ENCODE results near the gene C3orf62.
A peak's percentile ranks its signal among the peaks of the same experiment; 100 is the strongest.
"Not testable (repeated sequence)": the region's sequence is repeated elsewhere in the genome, so short reads cannot be mapped to it uniquely, and the experiment has no call there.

The C3orf62 gene

GRCh38 chr3:49255112-49255511 is 21.9 kb downstream of the C3orf62 start:
- Mint-ChIP-seq H3K4me1 (peaks cover 18% of the 10 kb centered on the region), H3K27ac (peak overlapping the region in 2 of 3 experiments; percentile 41 to 59), H3K27me3 (ENCODE audit: low read depth) (peaks cover 4% of the 10 kb centered on the region), H3K36me3 (ENCODE audit: low read depth) (no peaks in the 10 kb centered on the region), H3K4me3 (no peak overlapping the region), H3K9me3 (no peaks in the 10 kb centered on the region)
- TF ChIP-seq, protein P1, sequence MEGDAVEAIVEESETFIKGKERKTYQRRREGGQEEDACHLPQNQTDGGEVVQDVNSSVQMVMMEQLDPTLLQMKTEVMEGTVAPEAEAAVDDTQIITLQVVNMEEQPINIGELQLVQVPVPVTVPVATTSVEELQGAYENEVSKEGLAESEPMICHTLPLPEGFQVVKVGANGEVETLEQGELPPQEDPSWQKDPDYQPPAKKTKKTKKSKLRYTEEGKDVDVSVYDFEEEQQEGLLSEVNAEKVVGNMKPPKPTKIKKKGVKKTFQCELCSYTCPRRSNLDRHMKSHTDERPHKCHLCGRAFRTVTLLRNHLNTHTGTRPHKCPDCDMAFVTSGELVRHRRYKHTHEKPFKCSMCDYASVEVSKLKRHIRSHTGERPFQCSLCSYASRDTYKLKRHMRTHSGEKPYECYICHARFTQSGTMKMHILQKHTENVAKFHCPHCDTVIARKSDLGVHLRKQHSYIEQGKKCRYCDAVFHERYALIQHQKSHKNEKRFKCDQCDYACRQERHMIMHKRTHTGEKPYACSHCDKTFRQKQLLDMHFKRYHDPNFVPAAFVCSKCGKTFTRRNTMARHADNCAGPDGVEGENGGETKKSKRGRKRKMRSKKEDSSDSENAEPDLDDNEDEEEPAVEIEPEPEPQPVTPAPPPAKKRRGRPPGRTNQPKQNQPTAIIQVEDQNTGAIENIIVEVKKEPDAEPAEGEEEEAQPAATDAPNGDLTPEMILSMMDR (IDR thresholded peaks at IDR 0.05; ENCODE audit: unreplicated experiment in 3 of 3) = no peak

DNA sequence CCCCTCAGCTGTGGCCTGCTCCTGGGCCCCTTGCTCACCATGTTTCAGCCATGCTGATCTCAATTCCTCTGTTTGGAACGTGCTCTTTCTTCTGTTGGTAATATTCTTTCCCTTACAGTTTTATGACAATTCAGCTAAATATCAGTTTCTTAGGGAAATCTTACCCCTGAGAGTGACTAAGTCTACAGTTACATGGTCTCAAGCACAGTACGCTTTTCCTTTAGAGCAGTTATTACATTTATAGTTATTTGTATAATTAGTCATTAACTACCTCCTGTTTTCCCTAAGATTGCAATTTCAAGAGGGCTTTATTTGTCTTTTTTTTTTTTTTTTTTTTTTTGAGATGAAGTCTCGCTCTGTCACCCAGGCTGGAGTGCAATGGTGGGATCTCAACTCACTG is 23.5 kb downstream of the C3orf62 start:
- no peaks in the 10 kb centered on the region for H3K9me3 Mint-ChIP-seq
- H3K27ac Mint-ChIP-seq = peak overlapping the region in 1 of 3 experiments; percentile 20
- H3K36me3 Mint-ChIP-seq (ENCODE audit: low read depth) = no peaks in the 10 kb centered on the region
- no peak overlapping the region for H3K4me3 Mint-ChIP-seq
- TF ChIP-seq, protein P1 (IDR thresholded peaks at IDR 0.05; ENCODE audit: unreplicated experiment in 3 of 3) = no peak
- H3K4me1 Mint-ChIP-seq = peaks cover 18% of the 10 kb centered on the region
- peaks cover 4% of the 10 kb centered on the region for H3K27me3 Mint-ChIP-seq (ENCODE audit: low read depth)

DNA sequence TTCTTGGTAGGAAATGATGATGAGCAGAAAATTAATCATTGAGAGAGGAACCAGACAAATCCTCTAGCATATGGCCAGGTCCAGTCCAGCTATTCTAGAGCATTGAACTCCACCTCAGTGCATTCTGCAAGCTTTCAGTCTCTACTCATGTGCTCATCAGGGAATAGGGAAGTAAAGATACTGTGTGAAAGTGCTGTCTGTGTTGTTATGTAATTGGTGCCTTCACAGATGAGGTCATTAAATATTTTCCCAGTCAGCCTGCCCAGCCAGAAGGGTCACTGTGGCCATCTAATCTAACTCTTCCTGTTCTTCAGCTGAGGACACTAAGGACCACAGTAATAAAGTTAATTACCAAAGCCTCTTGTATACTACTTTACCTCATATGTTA is 28.2 kb downstream of the C3orf62 start:
- TF ChIP-seq, protein P1 (IDR thresholded peaks at IDR 0.05; ENCODE audit: unreplicated experiment in 3 of 3) = no peak
- no peaks in the 10 kb centered on the region for H3K36me3 Mint-ChIP-seq (ENCODE audit: low read depth)
- no peaks in the 10 kb centered on the region for H3K9me3 Mint-ChIP-seq
- no peaks in the 10 kb centered on the region for H3K4me1 Mint-ChIP-seq
- H3K27me3 Mint-ChIP-seq (ENCODE audit: low read depth) = no peaks in the 10 kb centered on the region
- no peak overlapping the region for H3K4me3 Mint-ChIP-seq
- peak overlapping the region in 2 of 3 experiments; percentile 20 to 49 for H3K27ac Mint-ChIP-seq

- TF ChIP-seq, protein P1 (IDR thresholded peaks at IDR 0.05; ENCODE audit: unreplicated experiment in 3 of 3) = no peak
- H3K9me3 Mint-ChIP-seq = no peaks in the 10 kb centered on the region
- H3K4me3 Mint-ChIP-seq = no peak overlapping the region
These were observed 32.3 kb downstream of the C3orf62 start for GRCh38 chr3:49244581-49245205.

DNA sequence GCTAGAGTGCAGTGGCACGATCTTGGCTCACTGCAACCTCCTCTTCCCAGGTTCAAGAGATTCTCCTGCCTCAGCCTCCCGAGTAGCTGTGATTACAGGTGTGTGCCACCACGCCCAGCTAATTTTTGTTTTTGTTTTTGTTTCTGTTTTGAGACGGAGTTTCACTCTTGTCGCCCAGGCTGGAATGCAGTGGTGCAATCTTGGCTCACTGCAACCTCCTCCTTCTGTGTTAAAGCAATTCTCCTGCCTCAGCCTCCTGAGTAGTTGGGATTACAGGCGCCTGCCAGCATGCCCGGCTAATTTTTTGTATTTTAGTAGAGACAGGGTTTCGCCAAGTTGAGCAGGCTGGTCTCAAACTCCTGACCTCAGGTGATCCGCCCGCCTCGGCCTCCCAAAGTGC is 36.9 kb downstream of the C3orf62 start:
- not testable (repeated sequence) for H3K36me3 Mint-ChIP-seq (ENCODE audit: low read depth); H3K4me3 Mint-ChIP-seq; H3K9me3 Mint-ChIP-seq; H3K4me1 Mint-ChIP-seq; H3K27me3 Mint-ChIP-seq (ENCODE audit: low read depth); H3K27ac Mint-ChIP-seq

More at GRCh38 chr3:49244581-49245205, 32.3 kb downstream of the C3orf62 start:
- Mint-ChIP-seq H3K4me1 (no peaks in the 10 kb centered on the region), H3K27me3 (ENCODE audit: low read depth) (no peaks in the 10 kb centered on the region), H3K36me3 (ENCODE audit: low read depth) (no peaks in the 10 kb centered on the region), H3K27ac (no peak overlapping the region)

DNA sequence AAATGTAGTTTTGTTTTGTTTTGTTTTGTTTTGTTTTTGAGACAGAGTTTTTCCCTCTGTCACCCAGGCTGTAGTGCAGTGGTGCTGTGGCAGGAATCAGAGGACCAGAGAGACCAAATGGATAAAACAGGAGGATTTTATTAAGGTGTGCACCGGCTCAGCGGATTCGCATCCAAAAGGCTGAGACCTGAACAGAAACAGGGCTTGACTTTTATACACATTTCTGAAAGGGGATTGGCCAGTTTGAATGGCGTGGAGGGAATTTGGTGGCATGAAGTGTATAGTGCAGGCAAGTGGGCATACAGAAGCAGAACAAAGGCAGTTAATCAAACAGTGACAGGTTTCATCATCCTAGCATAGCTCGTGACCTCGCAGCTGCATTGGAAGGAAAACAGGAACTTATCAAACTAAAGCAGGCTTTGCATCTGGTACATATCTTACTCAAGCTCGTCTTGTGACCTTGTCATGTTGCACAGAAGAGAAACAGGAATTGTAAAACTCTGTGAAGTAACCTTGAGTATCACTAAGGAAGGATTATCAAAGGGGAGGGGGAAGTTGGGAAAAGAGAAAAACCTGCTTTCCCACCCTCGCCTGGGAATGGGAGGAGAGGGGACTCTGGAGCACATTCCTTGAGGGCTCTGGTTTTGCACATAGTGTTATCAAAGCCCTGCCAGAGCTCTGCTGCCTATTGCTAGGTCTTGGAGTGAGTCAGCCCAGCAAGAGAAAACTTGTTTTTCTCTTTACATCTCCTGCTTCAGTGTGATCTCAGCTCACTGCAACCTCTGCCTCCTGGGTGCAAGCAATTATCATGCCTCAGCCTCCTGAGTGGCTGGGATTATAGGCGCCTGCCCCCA is 38.5 kb downstream of the C3orf62 start:
- peaks cover 11% of the 10 kb centered on the region for H3K9me3 Mint-ChIP-seq
- H3K36me3 Mint-ChIP-seq (ENCODE audit: low read depth) = no peaks in the 10 kb centered on the region
- TF ChIP-seq, protein P1 (IDR thresholded peaks at IDR 0.05; ENCODE audit: unreplicated experiment in 3 of 3) = no peak
- H3K27me3 Mint-ChIP-seq (ENCODE audit: low read depth) = no peaks in the 10 kb centered on the region
- no peak overlapping the region for H3K27ac Mint-ChIP-seq
- H3K4me1 Mint-ChIP-seq = no peaks in the 10 kb centered on the region
- no peak overlapping the region for H3K4me3 Mint-ChIP-seq

Data from nephron (organoid).